ENCODE data around the gene MRPL12. TPM values are rescaled to one million over a fixed set of nuclear protein-coding genes. Genes with fewer than 3 reads are reported as not detected.

The MRPL12 gene
- total and polyA plus RNA-seq, 2 of the 8 experiments (the other 6 are each of a cell fraction or from before 2014, with no cell fraction given), result 120 to 141 TPM

DNA sequence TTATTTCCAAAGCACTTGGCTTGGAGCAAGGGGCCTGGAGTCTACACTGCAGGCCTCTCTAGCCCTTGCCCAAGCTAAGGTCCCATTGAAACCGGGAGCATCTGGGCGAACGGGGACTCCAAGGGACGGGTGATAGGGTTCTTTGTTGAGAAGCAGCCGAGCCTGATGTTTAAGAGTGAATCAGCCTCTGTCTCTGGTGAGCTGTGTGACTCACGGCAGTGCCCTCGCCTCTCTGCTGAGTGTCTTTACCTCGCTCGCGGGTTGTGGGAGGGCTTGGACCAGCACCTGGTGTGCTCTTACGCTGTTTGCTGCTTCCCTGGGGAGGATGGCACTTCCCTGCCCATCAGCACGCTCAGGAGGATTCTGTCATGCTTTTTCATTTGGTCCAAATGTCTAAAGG lies 18.1 kb upstream of the MRPL12 start:
- H2AFZ ChIP-seq (ENCODE audit: low read length), result no peak overlapping the region
- H4K5ac ChIP-seq (ENCODE audit: insufficient read length, low read depth, low read length), result no peak overlapping the region
- no peak overlapping the region for H4K91ac ChIP-seq (replicated peaks; ENCODE audit: insufficient read length, low read length)
- no peak overlapping the region for H3K23ac ChIP-seq (ENCODE audit: insufficient read length)
- no peak overlapping the region for H3K14ac ChIP-seq (ENCODE audit: insufficient read length)
- H3K36me3 ChIP-seq (ENCODE audit: control insufficient read depth in 2 of 4, insufficient read depth in 4 of 4, low read length in 3 of 4), result peaks cover 2 to 23% (median 17%) of the 10 kb centered on the region in 4 experiments; a peak in 6 of 8 replicates
- peaks cover 3 to 14% (median 7%) of the 10 kb centered on the region in 4 experiments; a peak in 6 of 7 replicates for H3K4me1 ChIP-seq (replicated peaks in 1 of 4; ENCODE audit: control insufficient read depth in 3 of 4, insufficient read depth in 4 of 4, low read length in 3 of 4)
- POLR2A ChIA-PET (ENCODE audit: partially characterized antibody), result interaction anchor here (1.0 to 28.4 kb wide), 6 partner anchors 9 to 24 kb away, joined by 4 to 436 read pairs (median 38); partner anchors contain the start of genes CCDC137, MRPL12, OXLD1 and SLC25A10
- H3K18ac ChIP-seq (ENCODE audit: extremely low read depth, low read length), result no peak overlapping the region
- H2BK20ac ChIP-seq (ENCODE audit: low read length), result no peak overlapping the region
- H3K4me2 ChIP-seq (ENCODE audit: insufficient read depth in 1 of 2, low read depth in 2 of 2, low read length in 2 of 2), result peak overlapping the region; percentile 76 to 88; a peak in 3 of 4 replicates
- H4K8ac ChIP-seq (ENCODE audit: extremely low read depth, insufficient read depth, low read length), result no peak overlapping the region
- H3K4ac ChIP-seq (replicated peaks; ENCODE audit: insufficient read length, low read depth, low read length), result no peak overlapping the region
- DNase-seq (ENCODE audit: low read depth in 1 of 2, low spot score in 2 of 2) (no peak), FAIRE-seq (no peak)
- H2BK12ac ChIP-seq (ENCODE audit: low read depth, low read length), result no peak overlapping the region
- peak overlapping the region in 2 of 4 experiments; percentile 57 to 88; a peak in 4 of 8 replicates for H3K4me3 ChIP-seq (ENCODE audit: extremely low read depth in 1 of 4, insufficient read depth in 2 of 4, low read depth in 3 of 4, low read length in 4 of 4)
- no peak overlapping the region for H2BK15ac ChIP-seq (ENCODE audit: low read length)
- peaks cover 15% of the 10 kb centered on the region for H3K79me1 ChIP-seq (ENCODE audit: low read depth, low read length)
- WGBS, 2 experiments (ENCODE audit: extremely low coverage in 1 of 2, insufficient coverage in 1 of 2, insufficient read length in 1 of 2, insufficient replicate concordance in 2 of 2, low coverage in 1 of 2, low lambda C conversion rate in 2 of 2, missing lambda C conversion rate in 1 of 2), result 86% methylated on average over 12 of the region's 12 CpGs; no CpG with 5 or more reads in 1 of the 2 experiments
- no peak overlapping the region for H3K27ac ChIP-seq (ENCODE audit: low read depth, low read length)
- H3K23me2 ChIP-seq (ENCODE audit: low read depth, low read length), result peaks cover 12% of the 10 kb centered on the region
- H3K27me3 ChIP-seq (replicated peaks in 1 of 4; ENCODE audit: control insufficient read depth in 3 of 4, extremely low read depth in 1 of 4, insufficient read depth in 3 of 4, low read length in 3 of 4), result no peaks in the 10 kb centered on the region; a peak in 1 of 7 replicates
- H2AK5ac ChIP-seq (ENCODE audit: low read depth, low read length), result no peak overlapping the region
- 0 out of 2 replicates have a peak overlapping the region, but pooled peaks have one; percentile 4 for H2BK5ac ChIP-seq (ENCODE audit: low read depth, low read length)
- H3K9me3 ChIP-seq (ENCODE audit: insufficient read depth in 2 of 2, low read depth in 1 of 2, low read length in 1 of 2), result no peaks in the 10 kb centered on the region
- H4K20me1 ChIP-seq (replicated peaks in 1 of 2; ENCODE audit: control insufficient read depth in 1 of 2, insufficient read depth in 2 of 2, low read length in 2 of 2), result peaks cover 0 to 31% of the 10 kb centered on the region in 2 experiments
- no peak overlapping the region for H3K56ac ChIP-seq (replicated peaks; ENCODE audit: insufficient read length, low read depth, low read length)
- no peak overlapping the region for H3K9ac ChIP-seq (replicated peaks in 1 of 4; ENCODE audit: extremely low read depth in 1 of 4, low read depth in 3 of 4, low read length in 3 of 4)
- H2BK120ac ChIP-seq (replicated peaks; ENCODE audit: low read depth, low read length), result no peak overlapping the region
- CTCF ChIA-PET (ENCODE audit: partially characterized antibody), result interaction anchor here (0.6 to 3.1 kb wide), 7 partner anchors 9 to 184 kb away, joined by 4 to 20 read pairs (median 5); partner anchors contain the start of gene MRPL12
- H3K79me2 ChIP-seq (ENCODE audit: control insufficient read depth in 1 of 2, insufficient read depth in 2 of 2, low read length in 2 of 2), result peaks cover 4 to 39% of the 10 kb centered on the region in 2 experiments; a peak in 3 of 4 replicates
- TF ChIP-seq ZNF274 (IDR thresholded peaks at IDR 0.05; ENCODE audit: borderline replicate concordance, extremely low read depth, low read length) (no peak), EP300 (IDR thresholded peaks at IDR 0.05; ENCODE audit: borderline replicate concordance in 1 of 2, low read depth in 2 of 2, low read length in 2 of 2) (no peak), RAD21 (IDR thresholded peaks at IDR 0.05 in 1 of 2, conservative IDR thresholded peaks at IDR 0.05 in 1 of 2; ENCODE audit: low read depth in 2 of 2, low read length in 2 of 2) (no peak), JUN (IDR thresholded peaks at IDR 0.05; ENCODE audit: low read depth, low read length) (no peak), SUZ12 (IDR thresholded peaks at IDR 0.05; ENCODE audit: low read length) (no peak), YY1 (IDR thresholded peaks at IDR 0.05; ENCODE audit: low read depth, low read length) (no peak), RBBP5 (IDR thresholded peaks at IDR 0.05; ENCODE audit: borderline replicate concordance, low read depth, low read length) (no peak), GTF2F1 (IDR thresholded peaks at IDR 0.05; ENCODE audit: borderline replicate concordance, low read depth, low read length) (no peak), RNF2 (IDR thresholded peaks at IDR 0.05; ENCODE audit: borderline replicate concordance, low read depth, low read length, missing control alignments, poor library complexity, severe bottlenecking) (no peak), BACH1 (IDR thresholded peaks at IDR 0.05; ENCODE audit: low read length) (no peak), POLR2AphosphoS5 (IDR thresholded peaks at IDR 0.05; ENCODE audit: low read depth, low read length) (no peak), BRCA1 (IDR thresholded peaks at IDR 0.05; ENCODE audit: low read depth, low read length) (no peak), SP4 (IDR thresholded peaks at IDR 0.05; ENCODE audit: low read length) (no peak)
